Type B pancreatic cell (in vitro differentiated cells): Measurements from ENCODE around the gene GMEB2. TPM values are rescaled to one million over a fixed set of nuclear protein-coding genes. Genes with fewer than 3 reads are reported as not detected.
A peak's percentile ranks its signal among the peaks of the same experiment; 100 is the strongest.

Experiments
- DNase-seq: peaks from one replicate; pipeline ENCODE4 v3.0.0; 2021; ENCODE audit warnings: mixed read lengths; ENCODE audit not compliant: unreplicated experiment; ENCODE audit errors: extremely low spot score
- H3K27ac Mint-ChIP-seq: 2 replicates; pipeline ENCODE4 v1.8.0; 2021; ENCODE audit warnings: mild to moderate bottlenecking, mixed read lengths
- H3K27me3 Mint-ChIP-seq: 2 replicates; pipeline ENCODE4 v1.8.0; 2021; ENCODE audit warnings: mixed read lengths
- H3K36me3 Mint-ChIP-seq: 2 replicates; pipeline ENCODE4 v1.8.0; 2021; ENCODE audit warnings: mixed read lengths
- H3K4me1 Mint-ChIP-seq: one replicate; pipeline ENCODE4 v1.8.0; 2021; ENCODE audit warnings: mixed read lengths; ENCODE audit not compliant: unreplicated experiment
- H3K4me3 Mint-ChIP-seq: 2 replicates; pipeline ENCODE4 v1.8.0; 2021; ENCODE audit warnings: mild to moderate bottlenecking, mixed read lengths
- H3K9me3 Mint-ChIP-seq: 2 replicates; pipeline ENCODE4 v1.8.0; 2021; ENCODE audit warnings: mixed read lengths
- total RNA-seq: library from RNA; stranded (reverse); gene quantifications from 2 replicates; pipeline ENCODE4 v1.2.1, GENCODE V29; 2021; ENCODE audit warnings: low replicate concordance
- TF ChIP-seq, protein P1 (sequence below): fragments of 200-600 bp; sonication (generic); conservative IDR thresholded peaks from 2 replicates; pipeline ENCODE4 v1.5.0; 2021; ENCODE audit warnings: antibody characterized with exemption, mild to moderate bottlenecking

The GMEB2 gene
- total RNA-seq, 1 donor from 2014 or later = 13.9 TPM

DNA sequence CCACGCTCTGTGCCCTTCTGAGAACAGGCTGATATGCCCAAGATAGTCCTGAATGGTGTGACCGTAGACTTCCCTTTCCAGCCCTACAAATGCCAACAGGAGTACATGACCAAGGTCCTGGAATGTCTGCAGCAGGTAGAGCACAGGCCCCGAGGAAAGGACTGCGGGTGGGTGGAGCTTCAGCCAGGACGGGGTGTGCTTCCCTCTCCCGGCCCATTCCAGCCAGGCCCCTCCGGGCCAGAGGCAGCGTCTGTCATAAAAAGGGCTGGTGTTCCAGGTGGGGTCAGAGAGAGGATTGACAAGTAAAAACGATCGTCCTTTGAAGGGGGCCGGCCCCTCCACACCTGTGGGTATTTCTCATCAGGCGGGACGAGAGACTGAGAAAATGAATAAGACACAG lies 32.5 kb upstream of the GMEB2 start:
- DNase-seq = no peak
- TF ChIP-seq, protein P1, sequence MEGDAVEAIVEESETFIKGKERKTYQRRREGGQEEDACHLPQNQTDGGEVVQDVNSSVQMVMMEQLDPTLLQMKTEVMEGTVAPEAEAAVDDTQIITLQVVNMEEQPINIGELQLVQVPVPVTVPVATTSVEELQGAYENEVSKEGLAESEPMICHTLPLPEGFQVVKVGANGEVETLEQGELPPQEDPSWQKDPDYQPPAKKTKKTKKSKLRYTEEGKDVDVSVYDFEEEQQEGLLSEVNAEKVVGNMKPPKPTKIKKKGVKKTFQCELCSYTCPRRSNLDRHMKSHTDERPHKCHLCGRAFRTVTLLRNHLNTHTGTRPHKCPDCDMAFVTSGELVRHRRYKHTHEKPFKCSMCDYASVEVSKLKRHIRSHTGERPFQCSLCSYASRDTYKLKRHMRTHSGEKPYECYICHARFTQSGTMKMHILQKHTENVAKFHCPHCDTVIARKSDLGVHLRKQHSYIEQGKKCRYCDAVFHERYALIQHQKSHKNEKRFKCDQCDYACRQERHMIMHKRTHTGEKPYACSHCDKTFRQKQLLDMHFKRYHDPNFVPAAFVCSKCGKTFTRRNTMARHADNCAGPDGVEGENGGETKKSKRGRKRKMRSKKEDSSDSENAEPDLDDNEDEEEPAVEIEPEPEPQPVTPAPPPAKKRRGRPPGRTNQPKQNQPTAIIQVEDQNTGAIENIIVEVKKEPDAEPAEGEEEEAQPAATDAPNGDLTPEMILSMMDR = no peak
- no peaks in the 10 kb centered on the region for H3K9me3 Mint-ChIP-seq
- peaks cover 20% of the 10 kb centered on the region for H3K4me1 Mint-ChIP-seq
- H3K4me3 Mint-ChIP-seq = peak overlapping the region; percentile 99
- no peak overlapping the region for H3K27ac Mint-ChIP-seq
- no peaks in the 10 kb centered on the region for H3K36me3 Mint-ChIP-seq
- no peaks in the 10 kb centered on the region for H3K27me3 Mint-ChIP-seq

DNA sequence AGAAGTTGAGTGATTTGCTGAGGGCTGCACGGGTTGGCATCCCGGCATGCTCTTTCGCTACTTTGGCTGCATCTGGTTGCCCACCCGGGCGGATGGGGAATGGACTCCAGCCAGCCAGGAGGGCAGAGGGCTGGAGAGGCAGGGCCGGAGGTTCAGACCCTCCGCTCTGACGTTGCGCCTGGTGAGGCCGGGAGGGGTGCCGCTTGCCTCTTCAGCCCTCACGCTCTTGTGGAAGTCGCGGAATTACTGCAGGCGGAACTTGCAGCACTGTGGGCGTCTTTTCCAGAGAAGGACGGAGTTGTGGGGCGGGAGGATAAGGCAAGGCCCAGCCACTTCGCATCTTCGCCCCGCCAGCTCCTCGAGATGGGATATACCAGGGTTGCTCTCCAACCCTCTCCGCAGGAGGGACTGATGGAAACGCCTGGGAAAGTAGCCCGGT lies 31.9 kb upstream of the GMEB2 start:
- Mint-ChIP-seq H3K27me3 (no peaks in the 10 kb centered on the region), H3K4me1 (peaks cover 26% of the 10 kb centered on the region), H3K36me3 (no peaks in the 10 kb centered on the region), H3K4me3 (peak overlapping the region; percentile 99), H3K27ac (peak overlapping the region; percentile 92), H3K9me3 (no peaks in the 10 kb centered on the region)
- DNase-seq = no peak
- TF ChIP-seq, protein P1 = no peak

DNA sequence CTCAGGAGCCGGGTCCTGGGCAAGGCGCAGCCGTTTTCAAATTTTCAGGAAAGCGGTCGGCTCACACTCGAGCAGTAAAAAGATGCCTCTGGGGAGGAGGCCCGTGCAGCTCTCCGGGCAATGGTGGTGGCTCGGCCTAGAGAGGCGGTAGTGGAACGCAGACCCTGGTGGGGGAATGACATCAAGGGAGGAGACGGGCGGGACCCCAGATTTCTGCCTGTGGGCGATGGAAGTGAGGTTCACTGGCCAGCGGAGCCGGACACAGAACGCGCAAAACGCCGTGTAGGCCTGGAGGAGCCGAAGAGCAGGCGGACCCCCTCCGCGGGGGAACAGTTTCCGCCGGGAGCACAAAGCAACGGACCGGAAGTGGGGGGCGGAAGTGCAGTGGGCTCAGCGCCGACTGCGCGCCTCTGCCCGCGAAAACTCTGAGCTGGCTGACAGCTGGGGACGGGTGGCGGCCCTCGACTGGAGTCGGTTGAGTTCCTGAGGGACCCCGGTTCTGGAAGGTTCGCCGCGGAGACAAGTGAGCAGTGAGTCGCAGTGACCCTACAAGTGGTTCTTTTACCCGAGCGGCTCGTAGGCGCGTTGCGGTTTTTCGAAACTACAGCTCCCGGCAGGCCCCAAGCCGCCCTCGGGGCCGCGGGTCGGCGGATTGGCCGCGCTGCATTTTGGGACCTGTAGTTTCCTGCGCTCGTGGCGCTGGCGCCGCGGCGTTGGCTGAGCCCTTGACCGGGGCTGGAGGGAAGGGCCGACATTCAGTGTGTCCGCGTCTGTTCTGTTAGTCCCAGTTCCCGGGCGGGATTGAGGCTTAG lies 31.2 kb upstream of the GMEB2 start, which contains the start of gene RTEL1:
Gene RTEL1, plus strand, starts transcription at position 376 of the 812 bp plus-strand sequence. CDS start 1,091 bp downstream, outside the sequence.
- peaks cover 26% of the 10 kb centered on the region for H3K4me1 Mint-ChIP-seq
- H3K36me3 Mint-ChIP-seq = no peaks in the 10 kb centered on the region
- H3K27ac Mint-ChIP-seq = peak within 1 kb of the TSS; percentile 92
- peak; percentile 93 for DNase-seq
- H3K27me3 Mint-ChIP-seq = no peaks in the 10 kb centered on the region
- H3K9me3 Mint-ChIP-seq = no peaks in the 10 kb centered on the region
- TF ChIP-seq, protein P1 = no peak
- peak within 1 kb of the TSS; percentile 99 for H3K4me3 Mint-ChIP-seq

DNA sequence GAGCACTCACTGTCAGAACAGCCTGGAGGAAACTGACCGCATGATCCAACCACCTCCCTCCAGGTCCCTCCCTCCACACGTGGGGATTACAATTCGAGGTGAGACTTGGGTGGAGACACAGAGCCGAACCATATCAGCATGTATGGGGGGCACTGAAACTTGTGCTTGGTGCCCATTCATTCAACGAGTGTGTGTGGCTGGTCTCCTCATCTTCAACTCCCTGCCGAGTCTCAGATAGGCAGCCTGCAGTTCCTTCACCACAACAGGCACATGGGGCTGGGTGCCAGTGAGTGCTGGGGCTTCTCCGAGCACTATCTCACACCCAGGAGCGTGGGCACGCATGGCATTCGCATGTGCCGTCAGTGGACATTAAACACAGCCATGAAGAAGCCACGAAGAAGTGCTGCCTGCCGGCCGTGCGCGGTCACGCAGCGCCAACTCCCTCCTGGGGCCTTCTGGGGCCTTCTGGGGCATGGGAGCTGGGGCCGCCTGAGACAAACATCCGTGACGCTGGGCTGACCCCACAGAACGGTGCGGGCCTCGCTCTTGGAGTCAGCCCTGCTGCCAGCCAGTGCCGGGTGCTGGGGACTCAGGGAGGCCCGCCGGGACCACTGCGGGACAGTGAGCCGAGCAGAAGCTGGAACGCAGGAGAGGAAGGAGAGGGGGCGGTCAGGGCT lies 30.5 kb upstream of the GMEB2 start:
- no peaks in the 10 kb centered on the region for H3K36me3 Mint-ChIP-seq
- no peaks in the 10 kb centered on the region for H3K9me3 Mint-ChIP-seq
- H3K4me3 Mint-ChIP-seq = peak overlapping the region; percentile 99
- no peaks in the 10 kb centered on the region for H3K27me3 Mint-ChIP-seq
- H3K27ac Mint-ChIP-seq = peak overlapping the region; percentile 92
- TF ChIP-seq, protein P1 = no peak
- peaks cover 26% of the 10 kb centered on the region for H3K4me1 Mint-ChIP-seq
- DNase-seq = no peak

DNA sequence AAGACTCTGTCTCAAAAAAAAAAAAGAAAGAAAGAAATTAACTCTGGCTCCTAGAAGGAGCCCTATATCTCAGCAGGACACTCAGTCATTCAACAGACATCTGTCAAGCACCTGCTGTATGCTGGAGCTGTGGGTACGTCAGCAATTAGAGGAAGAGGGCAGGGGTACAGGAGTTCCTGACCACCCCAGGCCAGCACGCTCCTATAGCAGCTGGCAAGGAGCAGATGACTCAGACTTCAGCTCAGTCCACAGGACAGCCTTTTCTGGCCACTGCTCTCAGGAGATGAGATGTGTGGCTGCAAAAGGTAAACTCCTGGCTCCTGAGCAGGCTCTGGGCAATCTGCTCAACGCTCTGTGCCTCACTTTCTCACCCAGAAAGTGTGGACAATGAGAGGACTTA lies 29.6 kb upstream of the GMEB2 start:
- Mint-ChIP-seq H3K9me3 (no peaks in the 10 kb centered on the region), H3K4me1 (peaks cover 26% of the 10 kb centered on the region), H3K36me3 (no peaks in the 10 kb centered on the region), H3K4me3 (peak overlapping the region; percentile 72), H3K27ac (no peak overlapping the region), H3K27me3 (no peaks in the 10 kb centered on the region)
- no peak for DNase-seq
- TF ChIP-seq, protein P1 = no peak
